Ureter (tissue), 1 donor: ENCODE data around the gene ZBTB45. TPM values are rescaled to one million over a fixed set of nuclear protein-coding genes. Genes with fewer than 3 reads are reported as not detected.

Source experiments
- DNase-seq: peaks from one replicate; pipeline ENCODE4 v3.0.0-alpha.2; 2020; ENCODE audit warnings: low spot score
- total RNA-seq: library from RNA; stranded (reverse); gene quantifications from one replicate; pipeline ENCODE4 v1.2.4, GENCODE V29; 2023
- donor health status: DM: yes; HTN: yes; CAD: no.

Gene ZBTB45
- total RNA-seq, 1 donor from 2014 or later: 14.9 TPM

- no peak for DNase-seq
Measured at GRCh38 chr19:58538257-58539168, 18.9 kb upstream of the ZBTB45 start.

GRCh38 chr19:58536852-58537798, 17.5 kb upstream of the ZBTB45 start:
- DNase-seq: no peak

- no peak for DNase-seq
Measured at GRCh38 chr19:58535857-58536256, 16.2 kb upstream of the ZBTB45 start.

GRCh38 chr19:58531034-58531840, 11.6 kb upstream of the ZBTB45 start:
- no peak for DNase-seq

GRCh38 chr19:58529405-58529804, 9.8 kb upstream of the ZBTB45 start:
- DNase-seq: no peak

GRCh38 chr19:58522709-58523108, 3.1 kb upstream of the ZBTB45 start:
- no peak for DNase-seq

GRCh38 chr19:58521651-58522050, 2.0 kb upstream of the ZBTB45 start:
- no peak for DNase-seq

GRCh38 chr19:58520257-58520599, 618 bp upstream of the ZBTB45 start:
- no peak for DNase-seq

GRCh38 chr19:58519087-58519354, 589 bp downstream of the ZBTB45 start:
- peak; percentile 78 for DNase-seq

GRCh38 chr19:58518256-58519086, 1.1 kb downstream of the ZBTB45 start:
- no peak for DNase-seq

GRCh38 chr19:58516964-58517833, 2.4 kb downstream of the ZBTB45 start:
- DNase-seq: no peak

GRCh38 chr19:58516246-58516836, 3.3 kb downstream of the ZBTB45 start:
- DNase-seq: no peak

GRCh38 chr19:58515259-58515658, 4.4 kb downstream of the ZBTB45 start:
- DNase-seq: no peak

GRCh38 chr19:58514564-58515022, 5.0 kb downstream of the ZBTB45 start:
- DNase-seq: no peak

GRCh38 chr19:58513694-58514563, 5.7 kb downstream of the ZBTB45 start:
- peak; percentile 89 for DNase-seq

- DNase-seq: no peak
Measured at GRCh38 chr19:58513213-58513693, 6.4 kb downstream of the ZBTB45 start.

- no peak for DNase-seq
Measured at GRCh38 chr19:58511353-58512208, 8.0 kb downstream of the ZBTB45 start, which contains the start of gene SLC27A5. SLC27A5 (minus strand) TSS chr19:58511992; CDS start chr19:58511955, 37 bp downstream.
